Keratinocyte (primary cell): ENCODE data around the gene UBQLN4.

Source experiments
- EZH2 ChIP-seq: IDR thresholded peaks from one replicate; pipeline ENCODE4 v1.6.1; 2012; ENCODE audit warnings: inconsistent platforms, mild to moderate bottlenecking, low read length, moderate library complexity
- TF ChIP-seq, protein P1 (sequence below), 3 experiments: IDR thresholded peaks in 1 of 3; conservative IDR thresholded peaks in 1 of 3; optimal IDR thresholded peaks in 1 of 3; 2 replicates in 2 of 3; 3 replicates in 1 of 3; pipeline versions ENCODE3 to v1.5.1; 2011; ENCODE audit warnings: low read length in 3 of 3, mild to moderate bottlenecking in 3 of 3, moderate library complexity in 2 of 3, control low read depth in 1 of 3, inconsistent platforms in 1 of 3; ENCODE audit not compliant: insufficient read depth in 2 of 3; ENCODE audit errors: extremely low read depth in 1 of 3

DNA sequence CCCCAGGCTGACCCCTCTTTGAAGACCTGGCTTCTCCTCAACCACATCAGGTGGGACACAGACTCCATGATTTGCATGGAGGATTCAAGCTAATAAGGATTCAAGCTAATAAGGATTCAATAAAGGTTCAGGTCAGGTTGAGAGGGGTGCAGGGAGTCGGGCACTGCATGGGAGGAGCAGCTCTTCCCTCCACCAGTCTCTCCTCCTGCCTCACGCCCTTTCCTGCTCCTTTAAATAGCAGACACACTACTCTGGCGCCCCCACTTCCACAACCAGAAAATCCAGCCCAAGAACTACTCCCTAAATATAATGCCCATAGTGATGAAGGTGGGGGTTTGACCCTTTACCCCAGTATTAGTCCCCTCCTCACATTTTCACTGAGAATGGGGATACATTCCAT lies 21.6 kb upstream of the UBQLN4 start:
- TF ChIP-seq, protein P1, sequence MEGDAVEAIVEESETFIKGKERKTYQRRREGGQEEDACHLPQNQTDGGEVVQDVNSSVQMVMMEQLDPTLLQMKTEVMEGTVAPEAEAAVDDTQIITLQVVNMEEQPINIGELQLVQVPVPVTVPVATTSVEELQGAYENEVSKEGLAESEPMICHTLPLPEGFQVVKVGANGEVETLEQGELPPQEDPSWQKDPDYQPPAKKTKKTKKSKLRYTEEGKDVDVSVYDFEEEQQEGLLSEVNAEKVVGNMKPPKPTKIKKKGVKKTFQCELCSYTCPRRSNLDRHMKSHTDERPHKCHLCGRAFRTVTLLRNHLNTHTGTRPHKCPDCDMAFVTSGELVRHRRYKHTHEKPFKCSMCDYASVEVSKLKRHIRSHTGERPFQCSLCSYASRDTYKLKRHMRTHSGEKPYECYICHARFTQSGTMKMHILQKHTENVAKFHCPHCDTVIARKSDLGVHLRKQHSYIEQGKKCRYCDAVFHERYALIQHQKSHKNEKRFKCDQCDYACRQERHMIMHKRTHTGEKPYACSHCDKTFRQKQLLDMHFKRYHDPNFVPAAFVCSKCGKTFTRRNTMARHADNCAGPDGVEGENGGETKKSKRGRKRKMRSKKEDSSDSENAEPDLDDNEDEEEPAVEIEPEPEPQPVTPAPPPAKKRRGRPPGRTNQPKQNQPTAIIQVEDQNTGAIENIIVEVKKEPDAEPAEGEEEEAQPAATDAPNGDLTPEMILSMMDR (optimal IDR thresholded peaks at IDR 0.05 in 1 of 3, IDR thresholded peaks at IDR 0.05 in 1 of 3, conservative IDR thresholded peaks at IDR 0.05 in 1 of 3; ENCODE audit: extremely low read depth in 1 of 3, insufficient read depth in 2 of 3, low read length in 3 of 3) = no peak
- TF ChIP-seq EZH2 = no peak
